ENCODE data around the gene MRPL24. TPM values are rescaled to one million over a fixed set of nuclear protein-coding genes. Genes with fewer than 3 reads are reported as not detected.

The MRPL24 gene
- total RNA-seq, 1 donor from 2014 or later, result 25.1 TPM

GRCh38 chr1:156746728-156747631, 6.1 kb upstream of the MRPL24 start:
- H3K4me1 Mint-ChIP-seq (ENCODE audit: low read depth, unreplicated experiment), result peaks cover 36% of the 10 kb centered on the region
- DNase-seq, result peak; percentile 86
- peak overlapping the region; percentile 94 for H3K4me3 Mint-ChIP-seq (ENCODE audit: unreplicated experiment)
- no peak for TF ChIP-seq CTCF (IDR thresholded peaks at IDR 0.05; ENCODE audit: partially characterized antibody, unreplicated experiment)
- H3K9me3 Mint-ChIP-seq (ENCODE audit: unreplicated experiment), result peaks cover 13% of the 10 kb centered on the region
- H3K27ac Mint-ChIP-seq (ENCODE audit: unreplicated experiment), result peak overlapping the region; percentile 97
- no peaks in the 10 kb centered on the region for H3K36me3 Mint-ChIP-seq (ENCODE audit: unreplicated experiment)
- H3K27me3 Mint-ChIP-seq (ENCODE audit: unreplicated experiment), result peaks cover 14% of the 10 kb centered on the region

- H3K4me1 Mint-ChIP-seq (ENCODE audit: low read depth, unreplicated experiment), result peaks cover 39% of the 10 kb centered on the region
Observed at GRCh38 chr1:156746406-156746727, 5.5 kb upstream of the MRPL24 start.

GRCh38 chr1:156745881-156746280, 5.0 kb upstream of the MRPL24 start:
- H3K36me3 Mint-ChIP-seq (ENCODE audit: unreplicated experiment), result no peaks in the 10 kb centered on the region
- H3K9me3 Mint-ChIP-seq (ENCODE audit: unreplicated experiment), result peaks cover 15% of the 10 kb centered on the region
- DNase-seq, result no peak
- peak overlapping the region; percentile 94 for H3K4me3 Mint-ChIP-seq (ENCODE audit: unreplicated experiment)
- H3K27me3 Mint-ChIP-seq (ENCODE audit: unreplicated experiment), result peaks cover 13% of the 10 kb centered on the region
- H3K27ac Mint-ChIP-seq (ENCODE audit: unreplicated experiment), result peak overlapping the region; percentile 48
- TF ChIP-seq CTCF (IDR thresholded peaks at IDR 0.05; ENCODE audit: partially characterized antibody, unreplicated experiment), result no peak
- peaks cover 39% of the 10 kb centered on the region for H3K4me1 Mint-ChIP-seq (ENCODE audit: low read depth, unreplicated experiment)

More at GRCh38 chr1:156746406-156746727, 5.5 kb upstream of the MRPL24 start:
- TF ChIP-seq CTCF (IDR thresholded peaks at IDR 0.05; ENCODE audit: partially characterized antibody, unreplicated experiment), result no peak
- Mint-ChIP-seq H3K27ac (ENCODE audit: unreplicated experiment) (peak overlapping the region; percentile 97), H3K9me3 (ENCODE audit: unreplicated experiment) (peaks cover 15% of the 10 kb centered on the region), H3K36me3 (ENCODE audit: unreplicated experiment) (no peaks in the 10 kb centered on the region), H3K4me3 (ENCODE audit: unreplicated experiment) (peak overlapping the region; percentile 94), H3K27me3 (ENCODE audit: unreplicated experiment) (peaks cover 13% of the 10 kb centered on the region)
- DNase-seq, result no peak

- Mint-ChIP-seq H3K36me3 (ENCODE audit: unreplicated experiment) (no peaks in the 10 kb centered on the region), H3K27ac (ENCODE audit: unreplicated experiment) (peak overlapping the region; percentile 68), H3K4me3 (ENCODE audit: unreplicated experiment) (no peak overlapping the region), H3K4me1 (ENCODE audit: low read depth, unreplicated experiment) (peaks cover 35% of the 10 kb centered on the region), H3K27me3 (ENCODE audit: unreplicated experiment) (peaks cover 11% of the 10 kb centered on the region), H3K9me3 (ENCODE audit: unreplicated experiment) (peaks cover 10% of the 10 kb centered on the region)
- TF ChIP-seq CTCF (IDR thresholded peaks at IDR 0.05; ENCODE audit: partially characterized antibody, unreplicated experiment), result no peak
- DNase-seq, result no peak
Observed at GRCh38 chr1:156744786-156745419, 4.0 kb upstream of the MRPL24 start.

DNA sequence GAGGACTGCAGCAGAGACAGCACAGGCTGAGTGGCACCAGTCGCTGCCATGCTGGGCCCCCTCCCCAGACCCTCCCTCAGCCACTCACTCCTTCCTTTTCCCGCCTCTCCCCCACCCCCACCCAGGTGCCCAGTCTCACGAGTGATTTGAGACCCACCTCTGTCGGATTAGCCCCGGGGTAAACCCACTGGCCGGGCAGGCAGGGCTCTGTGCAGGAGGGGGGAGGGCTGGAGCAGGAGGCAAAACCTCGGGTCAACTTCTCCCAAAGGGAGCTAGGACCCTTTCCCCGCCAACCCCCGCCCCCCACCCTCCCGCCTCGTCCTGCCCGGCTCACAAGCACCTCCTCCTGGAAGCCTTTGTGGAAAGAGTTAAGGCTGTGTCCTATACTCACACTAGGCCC, 3.5 kb upstream of the MRPL24 start:
- Mint-ChIP-seq H3K27ac (ENCODE audit: unreplicated experiment) (no peak overlapping the region), H3K4me3 (ENCODE audit: unreplicated experiment) (no peak overlapping the region), H3K36me3 (ENCODE audit: unreplicated experiment) (no peaks in the 10 kb centered on the region)

More for the DNA sequence above, 3.5 kb upstream of the MRPL24 start:
- Mint-ChIP-seq H3K9me3 (ENCODE audit: unreplicated experiment) (peaks cover 10% of the 10 kb centered on the region), H3K4me1 (ENCODE audit: low read depth, unreplicated experiment) (peaks cover 34% of the 10 kb centered on the region), H3K27me3 (ENCODE audit: unreplicated experiment) (peaks cover 11% of the 10 kb centered on the region)
- no peak for DNase-seq
- TF ChIP-seq CTCF (IDR thresholded peaks at IDR 0.05; ENCODE audit: partially characterized antibody, unreplicated experiment), result no peak

Measured in glutamatergic neuron (in vitro differentiated cells).